HG03457 (cell line): Measurements from ENCODE around the gene GMPS.
A peak's percentile ranks its signal among the peaks of the same experiment; 100 is the strongest.
"Not testable (repeated sequence)": the region's sequence is repeated elsewhere in the genome, so short reads cannot be mapped to it uniquely, and the experiment has no call there.

Experiments
- ATAC-seq: cut with Tn5 transposase; IDR thresholded peaks from one replicate; pipeline ENCODE4 v1.9.1; 2021; ENCODE audit warnings: moderate number of reproducible peaks; ENCODE audit not compliant: unreplicated experiment

Gene GMPS

DNA sequence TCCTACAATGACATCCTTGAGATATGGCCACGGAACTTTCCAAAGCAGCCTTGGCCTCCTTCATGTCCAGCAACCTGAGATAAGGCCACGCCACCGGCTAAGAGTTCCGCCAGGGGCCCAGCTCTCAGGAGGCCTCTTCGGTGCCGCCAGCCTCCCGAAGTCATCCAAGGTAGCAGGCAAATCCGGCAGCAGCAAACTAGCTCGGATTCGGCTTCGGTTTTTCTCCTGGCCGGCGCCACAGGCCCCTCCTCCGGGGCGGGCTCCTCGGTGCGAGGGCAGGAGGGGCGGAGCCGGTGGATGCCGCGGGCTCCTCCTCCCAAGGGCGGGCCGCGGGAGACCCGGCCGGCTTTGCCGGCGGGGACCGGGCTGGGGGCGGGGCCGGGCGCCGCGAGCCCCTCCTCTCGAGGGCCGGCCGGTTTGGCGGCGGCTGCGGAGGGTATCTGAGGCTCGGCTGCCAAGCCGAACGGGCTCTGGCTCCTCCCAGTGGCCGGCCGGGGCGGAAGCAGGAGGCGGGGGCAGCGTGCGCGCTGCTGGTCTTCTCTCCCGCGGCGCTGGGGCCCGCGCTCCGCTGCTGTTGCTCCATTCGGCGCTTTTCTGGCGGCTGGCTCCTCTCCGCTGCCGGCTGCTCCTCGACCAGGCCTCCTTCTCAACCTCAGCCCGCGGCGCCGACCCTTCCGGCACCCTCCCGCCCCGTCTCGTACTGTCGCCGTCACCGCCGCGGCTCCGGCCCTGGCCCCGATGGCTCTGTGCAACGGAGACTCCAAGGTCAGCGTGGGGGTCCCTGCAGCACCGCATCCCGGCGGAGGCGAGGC, at the start of gene GMPS:
Gene GMPS (plus strand): TSS at position 518 of the 812 bp plus-strand sequence. CDS start 221 bp downstream, at position 739.
- ATAC-seq: peak; percentile 91

DNA sequence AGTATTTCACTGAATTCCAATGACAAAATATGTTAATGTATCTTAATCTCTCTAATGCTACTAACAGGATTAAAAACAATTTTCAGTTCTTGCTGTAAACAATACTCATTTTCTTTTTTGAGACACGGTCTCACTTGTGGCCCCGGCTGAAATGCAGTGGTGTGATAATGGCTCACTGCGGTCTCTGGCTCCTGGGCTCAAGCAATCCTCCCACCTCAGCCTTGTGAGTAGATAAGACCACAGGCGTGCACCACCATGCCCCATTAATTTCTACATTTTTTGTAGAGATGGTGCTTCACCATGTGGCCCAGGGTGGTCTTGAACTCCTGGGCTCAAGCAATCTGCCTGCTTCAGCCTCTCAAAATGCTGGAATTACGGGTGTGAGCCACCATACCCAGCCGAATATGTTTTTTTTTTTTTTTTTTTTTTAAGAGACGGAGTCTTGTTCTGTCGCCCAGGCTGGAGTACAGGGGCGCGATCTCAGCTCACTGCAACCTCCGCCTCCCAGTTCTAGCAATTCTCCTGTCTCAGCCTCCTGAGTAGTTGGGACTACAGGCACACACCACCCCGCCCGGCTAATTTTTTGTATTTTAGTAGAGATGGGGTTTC, 41.9 kb upstream of the GMPS start:
- not testable (repeated sequence) for ATAC-seq

DNA sequence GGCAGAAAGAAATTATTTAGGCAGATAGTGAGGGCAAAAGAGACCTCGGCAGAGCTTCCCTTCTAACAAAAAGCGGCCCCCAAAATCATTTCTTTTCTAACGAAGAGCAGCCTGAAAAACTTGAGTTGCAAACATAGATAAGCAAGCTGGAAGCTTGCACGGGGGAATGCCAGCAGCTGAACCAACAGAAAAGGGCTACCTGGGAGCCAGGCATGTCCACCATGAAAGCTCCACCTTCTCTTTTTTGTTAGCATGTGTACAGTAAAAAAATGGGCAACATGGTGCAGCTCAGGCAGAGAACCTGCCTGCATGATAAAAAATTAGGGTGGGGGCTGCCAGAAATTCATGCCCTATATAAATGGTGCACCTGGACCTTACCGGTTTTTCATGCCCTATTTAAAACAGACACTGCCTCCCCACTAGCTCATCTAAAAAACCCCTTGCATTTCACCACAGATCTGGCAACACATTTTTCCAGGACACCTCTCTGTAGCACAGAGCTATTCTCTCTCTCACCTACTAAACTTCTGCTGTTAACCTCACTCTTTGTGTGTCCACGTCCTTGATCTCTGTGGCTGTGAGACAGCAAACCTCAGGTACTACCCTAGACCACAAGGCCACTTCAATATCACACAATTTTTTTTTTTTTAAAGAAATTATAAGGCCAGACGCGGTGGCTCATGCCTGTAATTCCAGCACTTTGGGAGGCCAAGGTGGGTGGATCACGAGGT, 34.9 kb upstream of the GMPS start:
- no peak for ATAC-seq

DNA sequence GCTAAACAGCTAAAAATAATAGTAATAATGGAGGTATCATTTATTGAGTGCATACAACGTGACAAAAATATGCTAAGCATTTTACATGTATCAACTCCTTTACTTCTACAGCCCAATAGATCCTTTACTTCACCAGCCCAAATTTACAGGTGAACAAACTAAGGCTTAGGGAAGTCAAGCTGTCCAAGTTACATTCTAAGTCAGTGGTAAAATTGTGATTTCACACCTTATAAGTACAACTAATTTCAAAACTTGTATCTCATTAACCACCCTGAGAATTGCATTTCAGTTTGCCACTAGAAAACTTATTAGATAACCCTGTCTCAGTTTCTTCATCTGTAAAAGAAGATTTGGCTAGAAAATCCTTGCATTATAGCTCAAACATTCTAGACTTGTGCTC, 26.9 kb upstream of the GMPS start:
- ATAC-seq: no peak

DNA sequence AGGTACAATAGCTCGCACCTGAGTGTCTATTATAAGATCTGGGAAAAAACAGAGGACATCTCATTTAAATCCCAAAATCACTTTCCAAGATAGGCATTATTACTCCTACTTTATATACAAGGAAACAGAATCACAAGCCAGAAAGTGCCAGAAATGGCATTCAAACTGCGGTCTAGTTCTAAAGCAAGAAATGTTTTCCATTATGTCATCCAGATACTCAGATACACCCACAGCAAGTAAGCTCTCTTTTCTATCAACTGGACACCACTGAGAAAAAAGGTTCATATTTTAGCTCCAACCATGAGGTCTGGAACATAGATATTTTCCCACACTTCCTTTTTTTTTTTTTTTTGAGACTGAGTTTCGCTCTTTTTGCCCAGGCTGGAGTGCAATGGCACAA, 24.3 kb upstream of the GMPS start:
- no peak for ATAC-seq

DNA sequence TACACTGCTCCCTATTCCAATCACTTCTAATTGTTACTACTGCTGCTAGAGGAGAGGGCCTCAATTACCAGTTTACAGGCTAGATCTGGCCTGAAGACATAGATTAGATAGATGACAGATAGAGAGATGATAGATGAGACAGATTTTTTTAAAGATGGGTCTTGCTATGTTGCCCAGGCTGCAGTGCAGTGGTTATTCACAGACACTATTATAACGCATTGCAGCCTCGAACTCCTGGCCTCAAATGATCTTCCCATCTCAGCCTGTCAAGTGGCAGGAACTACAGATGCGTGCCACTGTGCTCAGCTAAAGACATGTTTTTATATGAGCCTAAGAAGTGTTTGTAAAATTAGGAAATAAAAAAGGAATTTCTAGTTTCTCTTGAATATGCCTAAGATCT, 22.5 kb upstream of the GMPS start:
- ATAC-seq: no peak

DNA sequence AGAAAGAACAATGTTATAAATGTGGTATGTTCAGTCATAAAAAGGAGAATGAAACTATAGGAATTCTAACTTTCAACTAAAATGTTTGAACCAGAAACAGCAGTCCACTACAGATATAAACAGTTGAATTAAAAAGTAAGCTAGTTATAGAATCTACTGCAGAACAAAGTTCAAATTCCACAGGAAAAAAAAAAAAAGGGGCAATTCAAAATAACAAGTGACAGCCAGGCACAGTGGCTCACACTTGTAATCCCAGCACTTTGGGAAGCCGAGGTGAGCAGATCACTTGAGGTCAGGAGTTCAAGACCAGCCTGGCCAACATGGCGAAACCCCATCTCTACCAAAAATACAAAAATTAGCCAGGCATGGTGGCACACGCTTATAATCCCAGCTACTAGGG, 21.0 kb upstream of the GMPS start:
- ATAC-seq: not testable (repeated sequence)

DNA sequence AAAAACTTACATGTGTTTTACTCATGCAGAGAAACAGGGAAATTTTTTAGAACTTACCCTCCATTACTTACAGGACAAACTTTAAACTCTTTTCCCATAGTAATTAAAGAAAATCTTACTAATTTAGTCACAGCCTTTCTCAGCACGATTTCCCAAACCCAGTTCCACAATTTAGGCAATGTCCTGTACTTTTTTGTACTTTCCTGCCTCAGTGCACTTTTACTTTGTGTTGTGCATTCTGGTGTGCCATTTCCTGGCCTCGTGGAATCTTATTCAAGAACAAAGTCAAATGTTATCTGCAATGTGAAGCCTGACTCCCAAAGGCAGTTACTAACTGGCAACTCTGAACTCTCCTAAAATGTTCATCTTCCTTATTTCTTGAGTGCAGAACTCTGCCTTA, 18.1 kb upstream of the GMPS start:
- ATAC-seq: no peak

DNA sequence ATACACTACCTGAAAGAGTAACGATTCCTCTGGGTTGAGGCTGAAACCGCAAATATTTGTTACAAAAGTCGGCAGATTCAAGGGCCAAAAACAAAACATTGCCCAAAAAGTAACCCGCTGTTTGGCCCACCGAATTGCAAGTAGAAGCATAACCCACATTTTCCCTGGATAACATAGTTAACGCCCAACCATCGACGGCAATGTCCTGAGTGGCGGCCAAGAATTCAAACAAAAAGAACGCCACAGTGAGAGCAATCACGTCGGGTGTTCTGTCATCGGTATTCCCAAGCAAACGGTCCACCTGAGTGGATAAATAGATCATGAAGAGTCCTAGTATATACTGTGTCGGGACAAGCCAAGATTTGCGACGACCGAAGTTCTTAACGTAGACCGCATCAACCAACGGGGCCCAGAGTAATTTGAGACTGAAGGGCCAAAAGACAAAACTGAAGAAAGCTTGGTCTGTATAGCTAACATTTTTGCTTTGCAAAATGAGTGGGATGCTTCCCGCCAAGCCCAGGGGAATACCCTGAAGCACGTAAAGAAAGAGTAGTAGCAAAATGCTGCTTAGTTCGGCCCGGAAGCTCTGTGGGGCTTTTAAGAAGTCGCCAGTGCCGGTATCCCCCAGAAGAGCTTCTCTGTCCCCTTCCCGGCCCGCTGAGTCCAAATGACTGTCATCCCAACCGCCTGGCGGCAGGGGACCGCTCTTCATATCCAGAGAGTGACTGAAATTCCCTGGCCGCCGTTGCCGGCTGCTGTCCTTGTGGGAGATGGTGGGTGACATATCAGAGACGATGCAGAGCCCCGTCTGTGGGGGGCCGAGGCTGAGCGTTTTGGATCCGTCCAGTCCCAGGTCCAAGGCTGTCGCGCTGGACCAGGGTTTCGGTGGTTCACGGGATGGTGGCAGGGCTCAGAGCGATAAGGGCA, 17.0 kb upstream of the GMPS start:
- ATAC-seq: peak; percentile 1

DNA sequence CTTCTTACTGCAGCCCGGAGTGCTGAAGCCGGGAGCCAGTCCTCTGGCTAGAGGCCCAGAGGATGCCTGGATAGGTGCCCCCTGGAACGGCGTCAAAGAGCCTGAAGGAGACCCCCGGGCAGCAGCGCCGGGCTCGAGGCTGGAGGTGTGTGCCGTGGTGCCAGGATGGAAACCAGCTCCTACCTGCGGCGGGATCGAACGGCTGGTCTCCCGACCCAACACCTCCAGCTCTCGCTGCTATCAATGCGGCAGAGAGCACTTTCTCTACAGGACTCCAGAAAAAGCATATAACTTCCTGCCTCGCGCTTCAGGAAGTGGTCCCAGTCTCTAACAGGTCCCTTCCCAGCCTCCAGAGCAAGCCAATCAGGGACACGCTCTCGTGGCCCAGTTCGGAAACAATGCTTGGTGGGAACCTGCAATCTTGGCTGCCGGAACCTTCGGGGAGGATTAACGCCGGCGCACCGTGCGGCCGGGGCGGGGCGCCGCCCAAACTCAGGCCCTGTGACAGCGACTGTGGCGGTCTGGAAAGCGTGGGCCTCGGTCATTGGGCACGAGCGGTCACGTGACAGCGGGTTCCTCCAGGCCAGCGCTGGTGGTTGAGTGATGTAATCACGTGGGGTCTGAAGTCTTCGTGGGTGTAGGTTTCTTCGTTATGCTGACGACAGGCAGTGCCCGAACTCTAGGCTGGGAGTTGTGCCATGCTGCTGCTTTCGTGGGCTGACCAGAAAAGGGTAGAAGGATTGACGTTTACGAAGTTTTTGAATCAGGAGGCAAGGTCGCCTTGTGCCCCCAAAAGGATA, 16.1 kb upstream of the GMPS start, which contains the start of gene SLC33A1:
Gene SLC33A1 (minus strand): TSS at position 287 of the 800 bp plus-strand sequence. CDS start 430 bp downstream, outside the sequence.
- peak; percentile 92 for ATAC-seq

DNA sequence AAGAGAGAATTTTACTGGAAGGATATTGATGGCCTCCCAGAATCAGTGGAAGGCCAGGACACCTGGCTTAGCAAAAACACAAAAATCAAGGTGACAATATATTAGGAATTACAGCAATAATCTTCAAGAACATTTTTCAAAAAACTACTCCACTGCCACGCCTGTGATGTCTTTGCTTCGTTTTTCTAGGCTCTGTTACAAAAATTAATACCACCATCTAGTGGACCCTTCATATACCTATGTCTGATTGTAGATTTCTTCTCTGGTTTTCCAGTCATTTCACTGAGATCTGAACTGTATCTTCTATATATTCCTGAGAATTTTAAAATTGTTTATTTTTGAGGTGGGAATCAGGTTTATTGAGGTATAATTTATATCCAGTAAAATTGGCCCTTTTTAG, 10.6 kb upstream of the GMPS start:
- no peak for ATAC-seq

DNA sequence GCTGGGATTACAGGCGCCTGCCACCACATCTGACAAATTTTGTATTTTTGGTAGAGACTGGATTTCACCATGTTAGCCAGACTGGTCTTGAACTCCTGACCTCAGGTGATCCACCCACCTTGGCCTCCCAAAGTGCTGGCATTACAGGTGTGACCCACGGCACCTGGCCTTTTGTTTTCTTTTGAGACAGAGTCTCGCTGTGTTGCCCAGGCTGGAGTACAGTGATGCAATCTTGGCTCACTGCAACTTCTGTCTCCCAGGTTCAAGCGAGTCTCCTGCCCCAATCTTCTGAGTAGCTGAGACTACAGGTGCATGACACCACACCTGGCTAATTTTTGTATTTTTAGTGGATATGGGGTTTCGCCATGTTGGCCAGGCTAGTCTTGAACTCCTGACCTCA, 10.0 kb upstream of the GMPS start:
- not testable (repeated sequence) for ATAC-seq

DNA sequence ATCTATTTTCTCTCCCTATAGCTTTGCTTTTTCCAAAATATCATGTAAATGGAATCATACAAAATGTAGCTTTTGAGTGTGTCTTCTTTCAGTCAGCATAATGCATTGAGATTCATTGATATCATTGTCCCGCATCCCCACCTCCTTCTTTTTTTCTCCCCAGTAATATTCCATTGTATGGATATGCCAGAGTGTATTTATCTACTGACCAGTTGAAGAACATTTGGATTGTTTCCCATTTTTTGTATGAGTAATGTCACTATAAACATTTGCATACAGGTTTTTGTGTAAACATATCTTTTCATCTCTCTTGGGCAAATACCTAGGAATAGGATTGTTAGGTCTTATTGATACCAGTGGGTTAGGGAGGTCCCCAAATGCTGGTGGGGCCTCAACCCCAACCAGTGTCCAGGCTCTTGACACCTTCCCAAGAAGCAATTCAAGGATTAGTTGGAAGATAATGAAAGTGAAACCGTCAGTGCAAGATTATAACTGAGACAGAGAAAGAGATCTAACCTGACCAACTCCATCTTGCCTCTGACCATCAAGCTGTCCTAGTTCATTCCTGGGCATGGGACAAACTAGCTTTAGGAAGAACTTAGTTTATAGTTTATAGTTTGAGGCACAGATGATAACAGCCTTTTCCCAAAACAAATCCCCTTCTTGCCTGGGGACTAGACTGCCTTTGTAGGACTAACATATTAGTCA, 8.8 kb upstream of the GMPS start:
- ATAC-seq: no peak

DNA sequence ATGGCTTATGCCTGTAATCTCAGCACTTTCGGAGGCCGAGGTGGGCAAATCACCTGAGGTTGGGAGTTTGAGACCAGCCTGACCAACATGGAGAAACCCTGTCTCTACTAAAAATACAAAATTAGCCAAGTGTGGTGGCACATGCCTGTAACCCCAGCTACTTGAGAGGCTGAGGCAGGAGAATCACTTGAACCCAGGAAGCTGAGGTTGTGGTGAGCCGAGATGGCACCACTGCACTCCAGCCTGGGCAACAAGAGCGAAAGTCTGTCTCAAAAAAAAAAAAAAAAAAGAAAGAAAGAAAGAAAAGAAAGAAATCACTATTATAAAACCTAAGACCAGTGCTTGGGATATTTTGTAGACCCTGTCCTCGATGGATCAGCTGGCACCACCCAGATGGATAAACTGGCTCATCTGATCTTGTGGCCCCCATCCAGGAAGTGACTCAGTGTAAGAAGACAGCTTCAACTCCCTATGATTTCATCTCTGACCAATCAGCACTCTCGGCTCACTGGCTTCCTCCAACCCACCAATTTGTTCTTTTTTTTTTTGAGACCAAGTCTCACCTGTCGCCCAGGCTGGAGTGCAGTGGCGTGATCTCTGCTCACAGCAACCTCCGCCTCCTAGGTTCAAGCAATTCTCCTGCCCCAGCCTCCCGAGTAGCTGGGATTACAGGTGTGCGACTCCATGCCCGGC, 8.0 kb upstream of the GMPS start:
- ATAC-seq: not testable (repeated sequence)

DNA sequence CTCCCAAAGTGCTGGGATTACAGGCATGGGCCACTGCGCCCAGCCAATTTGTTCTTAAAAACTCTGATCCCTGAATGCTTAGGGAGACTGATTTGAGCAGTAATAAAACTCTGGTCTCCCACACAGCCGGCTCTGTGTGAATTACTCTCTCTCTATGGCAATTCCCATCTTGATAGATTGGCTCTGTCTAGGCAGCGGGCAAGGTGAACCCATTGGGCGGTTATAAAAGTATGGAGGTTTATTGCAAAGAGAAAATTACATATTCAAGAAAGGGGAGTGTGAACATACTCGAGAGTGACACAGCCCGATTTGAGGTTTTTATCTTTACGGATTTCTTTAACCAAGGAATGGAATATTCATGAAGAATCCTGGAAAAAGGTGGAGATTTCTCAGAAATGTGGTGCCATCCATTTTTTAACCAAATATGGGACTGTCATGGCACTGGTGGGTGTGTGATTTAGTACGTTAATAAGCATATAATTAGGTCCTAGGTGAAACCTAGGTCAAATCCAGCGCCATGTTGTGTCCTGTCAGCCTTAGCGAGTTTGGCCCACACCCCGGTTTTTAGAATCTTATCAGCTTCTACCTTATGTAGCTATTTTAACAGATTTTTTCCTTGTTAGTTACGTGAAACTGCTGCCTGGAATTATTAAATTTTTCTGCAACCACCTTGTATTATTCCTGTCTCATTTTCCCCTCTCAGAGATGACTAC, 7.2 kb upstream of the GMPS start:
- no peak for ATAC-seq

DNA sequence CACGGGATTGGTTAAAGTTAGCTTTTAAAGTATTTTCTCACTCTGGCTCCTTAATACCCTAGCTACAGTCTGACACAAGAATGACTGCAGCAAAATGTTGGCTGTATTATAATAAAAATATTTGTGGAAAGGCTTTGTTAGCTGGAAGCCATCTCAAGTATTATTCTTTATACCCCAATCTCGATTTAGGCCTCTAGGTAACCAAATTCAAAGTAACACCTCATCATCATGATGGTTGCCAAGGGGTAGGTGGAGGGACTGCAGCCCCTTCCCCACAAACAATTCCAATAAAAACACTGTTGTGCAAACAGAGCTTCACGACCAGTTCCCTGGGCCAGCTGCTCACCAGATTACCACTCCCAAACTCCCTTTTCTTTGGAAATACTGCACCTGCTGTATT, 759 bp upstream of the GMPS start:
- ATAC-seq: no peak

DNA sequence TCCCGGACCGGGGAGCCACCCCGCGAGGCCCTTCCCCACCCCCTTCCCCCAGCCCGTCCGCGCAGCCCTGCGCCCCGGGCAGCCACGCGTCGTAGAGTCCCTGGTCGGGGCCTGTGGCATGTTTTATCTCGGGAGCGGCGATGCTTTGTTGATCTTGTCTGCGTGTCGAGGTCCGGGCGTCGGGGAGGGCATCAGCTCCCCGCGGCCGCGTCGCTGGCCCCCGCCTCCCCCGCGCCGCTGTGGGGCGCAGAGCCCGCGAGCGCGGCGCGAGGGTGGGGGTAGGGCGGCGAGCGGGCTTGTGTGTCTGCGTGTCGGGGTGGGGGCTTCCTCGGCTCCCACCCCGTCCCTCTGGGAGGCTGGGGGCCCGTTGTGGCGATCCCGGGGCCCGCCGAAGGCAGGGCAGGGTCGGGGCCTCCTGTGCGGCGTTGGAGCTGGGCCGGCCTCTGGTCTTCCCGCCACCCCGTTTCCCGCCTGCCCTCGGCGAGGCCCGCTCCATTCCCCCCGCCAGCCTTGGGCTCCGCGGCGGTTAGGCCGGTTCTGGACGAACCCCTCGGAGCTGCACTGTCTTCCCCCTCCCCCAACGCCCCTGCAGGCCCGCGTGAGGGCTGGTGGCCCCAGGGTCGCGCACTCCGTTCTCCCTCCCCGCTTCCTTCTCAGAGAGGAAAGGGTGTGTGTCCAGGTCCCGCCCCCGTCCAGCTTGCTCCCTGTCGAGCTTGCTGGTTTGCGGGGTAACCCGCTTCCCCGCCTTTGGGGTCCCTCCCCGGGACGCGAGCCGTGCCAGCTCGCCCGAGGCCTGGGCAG, 695 bp downstream of the GMPS start:
- ATAC-seq: peak; percentile 14
